GM19023 (cell line): ENCODE measurements around the gene NCF1.
"Not testable (repeated sequence)": the region's sequence is repeated elsewhere in the genome, so short reads cannot be mapped to it uniquely, and the experiment has no call there.

Source experiments
- ATAC-seq: cut with Tn5 transposase; IDR thresholded peaks from one replicate; pipeline ENCODE4 v1.9.1; 2021; ENCODE audit warnings: mild to moderate bottlenecking, moderate library complexity; ENCODE audit not compliant: unreplicated experiment

Gene NCF1

DNA sequence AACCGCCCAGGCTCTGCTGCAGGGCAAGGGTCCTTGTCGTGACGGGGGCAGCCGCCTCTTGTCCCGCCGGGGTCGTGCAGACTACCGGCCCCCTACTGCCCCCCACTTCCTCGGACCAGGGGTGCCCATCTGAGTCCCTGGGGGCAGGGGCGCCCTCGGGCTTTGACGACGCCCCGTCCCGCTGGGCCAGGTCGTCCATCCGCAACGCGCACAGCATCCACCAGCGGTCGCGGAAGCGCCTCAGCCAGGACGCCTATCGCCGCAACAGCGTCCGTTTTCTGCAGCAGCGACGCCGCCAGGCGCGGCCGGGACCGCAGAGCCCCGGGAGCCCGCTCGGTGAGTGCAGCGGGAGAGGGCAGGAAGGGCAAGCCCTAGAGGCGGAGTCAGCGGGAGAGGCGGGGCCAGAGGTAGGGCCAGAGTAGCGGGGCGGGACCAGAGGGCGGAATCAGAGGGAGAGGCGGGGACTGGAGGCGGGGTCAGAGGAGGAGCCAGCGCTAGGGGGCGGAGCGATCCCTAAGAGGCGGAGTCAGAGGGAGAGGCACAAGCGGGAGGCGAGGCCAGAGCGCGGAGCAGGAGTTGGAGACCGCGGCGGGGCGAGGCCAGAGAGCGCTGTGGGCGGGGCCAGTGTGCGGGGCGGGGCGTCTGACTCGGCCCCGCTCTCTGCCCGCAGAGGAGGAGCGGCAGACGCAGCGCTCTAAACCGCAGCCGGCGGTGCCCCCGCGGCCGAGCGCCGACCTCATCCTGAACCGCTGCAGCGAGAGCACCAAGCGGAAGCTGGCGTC is 14.7 kb downstream of the NCF1 start:
- ATAC-seq, result peak; percentile 87

DNA sequence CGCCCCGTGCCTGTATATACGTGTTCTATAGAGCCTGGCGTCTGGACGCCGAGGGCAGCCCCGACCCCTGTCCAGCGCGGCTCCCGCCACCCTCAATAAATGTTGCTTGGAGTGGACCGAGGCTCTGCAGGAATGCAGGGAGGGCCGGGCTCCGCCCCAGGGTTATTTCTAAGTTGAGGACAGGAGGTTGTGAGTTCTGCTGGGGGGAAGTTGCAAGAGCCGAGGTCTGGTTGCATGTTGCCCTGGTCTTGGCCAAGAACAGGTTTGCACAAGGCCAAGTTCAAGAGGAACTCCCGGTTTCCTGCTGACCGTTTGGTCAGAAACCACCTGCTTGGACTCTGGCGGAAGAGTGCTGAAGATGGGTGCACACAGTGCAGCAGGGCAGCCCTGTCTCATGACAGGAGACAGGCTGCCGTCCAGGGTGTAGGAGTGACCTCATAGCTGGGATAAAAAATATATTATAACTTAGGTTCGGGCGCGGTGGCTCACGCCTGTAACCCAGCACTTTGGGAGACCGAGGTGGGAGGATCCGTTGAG is 15.5 kb downstream of the NCF1 start:
- ATAC-seq, result peak; percentile 3

DNA sequence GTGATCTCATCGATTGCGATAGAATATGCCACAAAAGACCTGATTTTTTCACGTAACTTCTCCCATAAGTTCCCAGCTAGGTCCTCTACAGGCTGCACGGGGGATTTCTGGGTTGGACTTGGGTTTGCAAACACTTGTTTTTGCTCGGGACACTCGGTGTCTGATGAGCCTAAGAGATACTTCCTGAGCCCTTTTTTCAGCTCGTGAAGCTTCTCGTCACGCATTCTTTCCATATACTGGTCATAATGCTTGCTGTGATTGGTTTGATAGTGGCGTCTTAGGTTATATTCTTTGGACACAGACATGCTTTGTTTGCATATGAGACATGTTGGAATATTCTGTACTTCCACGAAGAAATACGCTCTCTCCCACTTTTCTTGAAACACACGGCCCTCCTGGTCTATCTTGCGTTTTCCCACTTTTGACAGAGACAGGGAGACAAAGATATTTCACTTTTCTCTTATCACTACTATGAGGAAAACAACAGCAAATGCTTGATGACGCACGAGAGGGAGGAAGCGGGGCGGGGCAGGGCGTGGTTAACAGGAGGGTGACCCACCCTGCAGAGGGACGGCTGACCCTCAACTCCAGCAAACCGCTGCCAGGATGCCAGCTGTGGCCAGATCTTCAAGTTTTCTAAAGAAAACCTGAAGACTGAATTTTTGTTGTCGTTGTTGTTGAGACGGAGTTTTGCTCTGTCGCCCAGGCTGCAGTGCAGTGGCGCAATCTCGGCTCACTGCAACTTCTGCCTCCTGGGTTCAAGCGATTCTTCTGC is 24.2 kb downstream of the NCF1 start:
- not testable (repeated sequence) for ATAC-seq

DNA sequence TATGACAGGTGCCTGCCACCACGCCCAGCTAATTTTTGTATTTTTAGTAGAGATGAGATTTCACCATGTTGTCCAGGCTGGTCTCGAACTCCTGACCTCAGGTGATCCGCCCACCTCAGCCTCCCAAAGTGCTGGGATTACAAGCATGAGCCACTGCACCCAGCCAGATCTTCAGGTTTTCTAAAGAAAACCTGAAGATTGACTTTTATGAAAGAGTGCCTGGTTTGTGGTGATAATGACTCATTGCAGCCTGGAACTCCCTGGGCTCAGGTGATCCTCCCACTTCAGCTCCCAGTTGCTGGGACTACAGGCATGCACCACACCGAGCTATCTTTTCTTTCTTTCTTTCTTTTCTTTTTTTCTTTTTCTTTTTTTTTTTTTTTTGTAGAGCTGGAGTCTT is 24.8 kb downstream of the NCF1 start:
- not testable (repeated sequence) for ATAC-seq

DNA sequence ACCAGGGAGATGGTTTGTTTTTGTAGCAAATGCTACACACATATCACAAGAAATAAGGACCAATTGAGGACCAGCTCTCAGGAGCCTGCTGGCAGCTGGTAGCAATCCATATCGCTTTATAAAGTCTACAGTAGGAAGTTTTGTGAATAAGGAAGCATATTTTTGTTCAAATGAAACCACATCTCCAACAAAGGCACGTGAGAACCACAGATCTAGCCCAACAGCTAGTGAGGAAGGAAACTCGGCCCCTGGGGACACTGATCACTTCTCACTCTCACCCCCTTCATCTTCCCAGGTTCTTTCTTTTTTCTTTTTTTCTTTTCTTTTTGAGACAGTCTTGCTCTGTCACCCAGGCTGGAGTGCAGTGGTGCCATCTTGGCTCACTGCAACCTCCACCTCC is 42.1 kb downstream of the NCF1 start:
- not testable (repeated sequence) for ATAC-seq

DNA sequence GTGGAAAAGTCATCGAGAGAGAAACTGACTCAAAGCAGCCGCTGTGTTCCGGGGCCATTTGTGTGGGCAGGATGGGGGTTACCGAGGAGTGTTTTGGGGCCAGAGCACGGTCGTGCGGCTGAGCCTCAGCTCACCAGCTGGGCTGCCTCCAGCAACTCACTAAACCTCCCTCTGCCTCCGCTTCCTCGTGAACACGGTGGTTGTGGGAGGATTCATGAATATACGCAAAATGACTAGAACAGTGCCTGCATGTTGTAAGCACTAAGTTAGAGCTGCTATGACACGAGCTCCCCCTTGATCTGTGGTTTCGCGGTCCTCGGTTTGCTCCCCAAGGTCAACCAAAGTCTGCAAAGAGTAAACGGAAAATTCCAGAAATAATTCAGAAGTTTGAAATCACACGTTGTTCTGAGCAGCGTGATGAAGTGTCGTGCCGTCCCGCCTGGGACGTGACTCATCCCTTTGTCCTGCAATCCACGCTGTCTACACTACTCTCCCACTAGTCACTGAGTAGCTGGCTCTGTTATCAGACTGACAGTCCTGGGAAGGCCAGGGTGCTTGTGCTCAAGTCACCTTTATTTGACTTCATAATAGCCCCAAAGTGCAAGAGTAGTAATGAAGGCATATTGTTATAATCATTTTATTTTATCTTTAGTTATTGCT is 46.5 kb downstream of the NCF1 start:
- peak; percentile 94 for ATAC-seq

DNA sequence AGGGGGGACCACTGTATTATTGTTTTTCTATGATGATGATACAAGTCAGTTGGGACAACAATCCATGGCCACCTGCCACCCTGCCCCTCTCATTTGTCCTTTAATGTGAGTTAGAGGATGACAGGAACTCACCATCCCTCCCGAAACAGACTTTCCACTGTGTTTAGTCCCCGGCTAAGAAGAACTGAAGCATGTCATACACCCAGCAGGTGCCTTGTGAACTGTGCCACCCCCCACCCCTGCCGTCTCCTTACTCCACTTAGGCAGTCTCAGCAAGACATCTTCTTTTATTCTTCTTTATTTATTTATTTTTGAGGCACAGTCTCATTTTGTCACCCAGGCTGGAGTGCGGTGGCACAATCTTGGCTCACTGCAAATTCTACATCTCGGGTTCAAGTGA is 47.4 kb downstream of the NCF1 start:
- not testable (repeated sequence) for ATAC-seq

DNA sequence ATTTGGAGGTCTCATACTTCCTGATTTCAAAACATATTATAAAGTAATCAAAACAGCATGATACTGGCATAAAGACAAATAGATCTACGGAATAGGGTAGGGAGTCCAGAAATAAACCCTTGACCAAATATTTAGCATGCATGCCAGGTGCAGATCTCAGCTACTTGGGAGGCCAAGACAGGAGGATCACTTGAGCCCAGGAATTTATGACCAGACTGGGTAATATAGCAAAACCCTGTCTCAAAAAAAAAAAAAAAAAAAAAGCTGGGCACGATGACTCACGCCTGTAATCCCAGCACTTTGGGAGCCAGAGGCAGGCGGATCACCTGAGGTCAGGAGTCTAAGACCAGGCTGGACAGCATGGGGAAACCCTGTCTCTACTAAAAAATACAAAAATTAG is 56.1 kb downstream of the NCF1 start:
- not testable (repeated sequence) for ATAC-seq

DNA sequence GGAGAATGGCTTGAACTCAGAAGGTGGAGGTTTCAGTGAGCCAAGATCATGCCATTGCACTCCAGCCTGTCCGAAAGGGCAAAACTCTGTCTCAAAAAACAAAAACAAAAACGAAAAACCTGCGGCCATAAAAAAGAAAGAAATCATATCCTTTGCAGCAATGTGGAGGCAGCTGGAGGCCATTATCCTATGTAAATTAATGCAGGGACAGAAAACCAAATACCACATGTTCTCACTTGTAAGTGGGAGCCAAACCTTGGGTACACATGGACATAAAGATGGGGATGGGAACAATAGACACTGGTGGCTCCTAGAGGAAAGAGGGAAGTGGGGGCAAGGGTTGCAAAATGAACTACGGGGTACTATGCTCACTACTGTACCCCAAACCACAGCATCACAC is 56.6 kb downstream of the NCF1 start:
- not testable (repeated sequence) for ATAC-seq
